ENCODE results near the gene DAP. TPM values are rescaled to one million over a fixed set of nuclear protein-coding genes. Genes with fewer than 3 reads are reported as not detected.

Gene DAP
- total and polyA plus RNA-seq, 2 of the 13 experiments (the other 11 are each of a cell fraction or from before 2014, with no cell fraction given): 22.0 to 57.5 TPM

DNA sequence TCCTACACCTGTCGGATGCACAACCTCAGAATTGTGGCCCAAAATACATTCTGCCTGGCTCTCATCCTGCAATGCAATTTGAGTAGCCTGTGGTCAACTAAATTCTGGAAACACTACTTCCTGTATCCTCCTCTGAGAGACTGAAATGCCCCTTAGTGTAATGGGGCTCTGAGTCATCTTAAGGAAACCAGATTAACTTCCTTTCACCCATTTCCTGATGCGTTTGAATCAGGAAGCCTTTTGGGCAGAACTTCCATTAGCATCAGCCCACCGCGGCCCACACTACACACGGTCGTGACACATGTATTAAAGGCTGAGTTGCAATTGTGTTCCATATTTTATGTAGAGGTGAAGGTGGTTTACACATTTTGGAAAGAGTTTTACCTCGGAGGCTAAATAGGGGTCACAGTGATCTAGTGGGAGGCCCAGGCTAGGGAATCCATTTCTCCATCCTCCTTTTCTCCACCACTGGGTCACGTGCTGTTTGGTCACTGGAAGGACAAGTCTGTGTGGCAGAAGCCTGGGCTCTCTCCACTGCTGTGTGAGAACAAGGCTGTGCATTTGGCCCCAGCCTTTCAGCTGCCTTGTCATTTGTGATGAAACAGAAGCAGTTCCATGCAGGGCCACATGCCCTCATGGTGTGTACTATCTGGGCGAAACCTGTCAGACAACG is 55.9 kb downstream of the DAP start:
- H3K27ac ChIP-seq (ENCODE audit: extremely low read length, insufficient read depth, low read length): no peak overlapping the region
- no peaks in the 10 kb centered on the region for H3K27me3 ChIP-seq (ENCODE audit: control insufficient read depth in 1 of 2, insufficient read depth in 2 of 2, low read length in 2 of 2)
- H3K9me3 ChIP-seq (ENCODE audit: low read length): no peaks in the 10 kb centered on the region
- FAIRE-seq (no peak), DNase-seq (ENCODE audit: low spot score) (no peak), ATAC-seq (no peak)
- peaks cover under 1% of the 10 kb centered on the region for H3K79me2 ChIP-seq (ENCODE audit: insufficient read depth, low read length)
- POLR2A ChIA-PET: no interaction called here
- H3K9ac ChIP-seq (ENCODE audit: insufficient read depth, low read depth, low read length): no peak overlapping the region
- H3K4me1 ChIP-seq (ENCODE audit: insufficient read depth, low read length): no peaks in the 10 kb centered on the region
- H3K36me3 ChIP-seq (replicated peaks in 1 of 2; ENCODE audit: control insufficient read depth in 1 of 2, insufficient read depth in 2 of 2, low read length in 2 of 2): peaks cover 19 to 52% of the 10 kb centered on the region in 2 experiments
- BruUV-seq (replicated peaks): no TSS peak
- CTCF ChIA-PET (ENCODE audit: low intra/inter-chr PET ratio, low total read pairs): no interaction called here
- no peak overlapping the region for H3K4me2 ChIP-seq (ENCODE audit: low read depth, low read length)
- TF ChIP-seq TAF1 (CRISPR knock-in tag; IDR thresholded peaks at IDR 0.05): no peak
- TF ChIP-seq, protein P1, sequence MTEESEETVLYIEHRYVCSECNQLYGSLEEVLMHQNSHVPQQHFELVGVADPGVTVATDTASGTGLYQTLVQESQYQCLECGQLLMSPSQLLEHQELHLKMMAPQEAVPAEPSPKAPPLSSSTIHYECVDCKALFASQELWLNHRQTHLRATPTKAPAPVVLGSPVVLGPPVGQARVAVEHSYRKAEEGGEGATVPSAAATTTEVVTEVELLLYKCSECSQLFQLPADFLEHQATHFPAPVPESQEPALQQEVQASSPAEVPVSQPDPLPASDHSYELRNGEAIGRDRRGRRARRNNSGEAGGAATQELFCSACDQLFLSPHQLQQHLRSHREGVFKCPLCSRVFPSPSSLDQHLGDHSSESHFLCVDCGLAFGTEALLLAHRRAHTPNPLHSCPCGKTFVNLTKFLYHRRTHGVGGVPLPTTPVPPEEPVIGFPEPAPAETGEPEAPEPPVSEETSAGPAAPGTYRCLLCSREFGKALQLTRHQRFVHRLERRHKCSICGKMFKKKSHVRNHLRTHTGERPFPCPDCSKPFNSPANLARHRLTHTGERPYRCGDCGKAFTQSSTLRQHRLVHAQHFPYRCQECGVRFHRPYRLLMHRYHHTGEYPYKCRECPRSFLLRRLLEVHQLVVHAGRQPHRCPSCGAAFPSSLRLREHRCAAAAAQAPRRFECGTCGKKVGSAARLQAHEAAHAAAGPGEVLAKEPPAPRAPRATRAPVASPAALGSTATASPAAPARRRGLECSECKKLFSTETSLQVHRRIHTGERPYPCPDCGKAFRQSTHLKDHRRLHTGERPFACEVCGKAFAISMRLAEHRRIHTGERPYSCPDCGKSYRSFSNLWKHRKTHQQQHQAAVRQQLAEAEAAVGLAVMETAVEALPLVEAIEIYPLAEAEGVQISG (CRISPR knock-in tag; IDR thresholded peaks at IDR 0.05): no peak
- no peak for TF ChIP-seq ZMAT3 (CRISPR knock-in tag; conservative IDR thresholded peaks at IDR 0.05)
- no peak overlapping the region for H3K4me3 ChIP-seq (replicated peaks in 1 of 3; ENCODE audit: insufficient read depth in 1 of 3, low read depth in 2 of 3, low read length in 3 of 3)
- intact Hi-C loops (cut with micrococcal nuclease; ENCODE audit: unreplicated experiment): no loop called here
- no peak overlapping the region for H2AFZ ChIP-seq (ENCODE audit: low read length)
- 96% methylated on average over 10 of the region's 10 CpGs for WGBS (ENCODE audit: low lambda C conversion rate)
- peaks cover 25% of the 10 kb centered on the region for H4K20me1 ChIP-seq (ENCODE audit: insufficient read depth, low read length)
- in situ Hi-C loops (cut with HindIII; ENCODE audit: extremely low pct_ligation_motif_present, low pct_unique_long_range_greater_than_20kb): no loop called here

DNA sequence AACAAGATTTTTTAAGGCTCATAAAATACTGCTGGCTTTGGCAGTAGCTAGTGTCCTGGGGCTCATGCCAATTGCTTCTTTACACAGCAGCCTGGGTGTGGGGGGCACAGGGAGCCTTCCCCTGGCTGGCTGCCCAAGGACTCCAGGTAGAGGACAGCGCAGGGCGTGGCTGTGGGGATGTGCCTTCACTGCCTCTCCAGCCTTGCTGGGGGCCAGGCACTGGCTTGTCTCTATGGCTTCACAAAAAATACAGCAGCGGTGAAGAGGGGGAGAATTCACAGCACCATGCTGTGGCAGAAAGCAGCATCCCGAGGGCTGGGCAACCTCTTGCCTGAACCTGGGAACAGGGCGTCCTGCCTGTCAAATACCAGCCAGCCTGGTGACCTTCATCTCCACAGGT is 57.4 kb downstream of the DAP start:
- FAIRE-seq (no peak), DNase-seq (ENCODE audit: low spot score) (no peak), ATAC-seq (no peak)
- ChIA-PET POLR2A (no interaction called here), CTCF (ENCODE audit: low intra/inter-chr PET ratio, low total read pairs) (no interaction called here)
- Histone ChIP-seq H2AFZ (ENCODE audit: low read length) (no peak overlapping the region), H3K9ac (ENCODE audit: insufficient read depth, low read depth, low read length) (no peak overlapping the region), H3K27me3 (ENCODE audit: control insufficient read depth in 1 of 2, insufficient read depth in 2 of 2, low read length in 2 of 2) (no peaks in the 10 kb centered on the region), H3K4me2 (ENCODE audit: low read depth, low read length) (no peak overlapping the region), H4K20me1 (ENCODE audit: insufficient read depth, low read length) (peaks cover 22% of the 10 kb centered on the region), H3K79me2 (ENCODE audit: insufficient read depth, low read length) (peaks cover 3% of the 10 kb centered on the region), H3K4me1 (ENCODE audit: insufficient read depth, low read length) (no peaks in the 10 kb centered on the region), H3K36me3 (replicated peaks in 1 of 2; ENCODE audit: control insufficient read depth in 1 of 2, insufficient read depth in 2 of 2, low read length in 2 of 2) (peaks cover 20 to 48% of the 10 kb centered on the region in 2 experiments), H3K9me3 (ENCODE audit: low read length) (no peaks in the 10 kb centered on the region), H3K4me3 (replicated peaks in 1 of 3; ENCODE audit: insufficient read depth in 1 of 3, low read depth in 2 of 3, low read length in 3 of 3) (no peak overlapping the region), H3K27ac (ENCODE audit: extremely low read length, insufficient read depth, low read length) (no peak overlapping the region)
- no TSS peak for BruUV-seq (replicated peaks)
- intact Hi-C loops (cut with micrococcal nuclease; ENCODE audit: unreplicated experiment): no loop called here
- in situ Hi-C loops (cut with HindIII; ENCODE audit: extremely low pct_ligation_motif_present, low pct_unique_long_range_greater_than_20kb): no loop called here
- 100% methylated on average over 3 of the region's 5 CpGs for WGBS (ENCODE audit: low lambda C conversion rate)
- TF ChIP-seq ZNF431 (CRISPR knock-in tag; IDR thresholded peaks at IDR 0.05; ENCODE audit: borderline replicate concordance, low read depth) (no peak), PRMT3 (CRISPR knock-in tag; IDR thresholded peaks at IDR 0.05; ENCODE audit: borderline replicate concordance, low read depth) (no peak), STAT5B (CRISPR knock-in tag; IDR thresholded peaks at IDR 0.05) (no peak), SNRNP70 (IDR thresholded peaks at IDR 0.05; ENCODE audit: low read depth, low read length) (no peak), ZNF670 (CRISPR knock-in tag; IDR thresholded peaks at IDR 0.05; ENCODE audit: borderline replicate concordance) (no peak), NR2F2 (IDR thresholded peaks at IDR 0.05; ENCODE audit: borderline replicate concordance, low read depth) (no peak), CCAR2 (optimal IDR thresholded peaks at IDR 0.05; ENCODE audit: low read depth, low read length) (no peak), PPARG (CRISPR knock-in tag; conservative IDR thresholded peaks at IDR 0.05) (no peak), PHF20 (CRISPR knock-in tag; IDR thresholded peaks at IDR 0.05) (no peak), SRSF4 (IDR thresholded peaks at IDR 0.05; ENCODE audit: low read depth, low read length, poor library complexity, severe bottlenecking) (no peak), ZNF792 (CRISPR knock-in tag; IDR thresholded peaks at IDR 0.05) (no peak)
- TF ChIP-seq, protein P2, sequence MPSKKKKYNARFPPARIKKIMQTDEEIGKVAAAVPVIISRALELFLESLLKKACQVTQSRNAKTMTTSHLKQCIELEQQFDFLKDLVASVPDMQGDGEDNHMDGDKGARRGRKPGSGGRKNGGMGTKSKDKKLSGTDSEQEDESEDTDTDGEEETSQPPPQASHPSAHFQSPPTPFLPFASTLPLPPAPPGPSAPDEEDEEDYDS (CRISPR knock-in tag; IDR thresholded peaks at IDR 0.05): no peak
- TF ChIP-seq, protein P3, sequence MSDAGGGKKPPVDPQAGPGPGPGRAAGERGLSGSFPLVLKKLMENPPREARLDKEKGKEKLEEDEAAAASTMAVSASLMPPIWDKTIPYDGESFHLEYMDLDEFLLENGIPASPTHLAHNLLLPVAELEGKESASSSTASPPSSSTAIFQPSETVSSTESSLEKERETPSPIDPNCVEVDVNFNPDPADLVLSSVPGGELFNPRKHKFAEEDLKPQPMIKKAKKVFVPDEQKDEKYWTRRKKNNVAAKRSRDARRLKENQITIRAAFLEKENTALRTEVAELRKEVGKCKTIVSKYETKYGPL (CRISPR knock-in tag; IDR thresholded peaks at IDR 0.05): no peak

Measured in HepG2 (cell line).